GM19043 (cell line): ENCODE measurements around the gene FGF12.

Source experiments
- ATAC-seq: cut with Tn5 transposase; IDR thresholded peaks from one replicate; pipeline ENCODE4 v1.9.1; 2021; ENCODE audit warnings: low read depth; ENCODE audit not compliant: unreplicated experiment

The FGF12 gene

DNA sequence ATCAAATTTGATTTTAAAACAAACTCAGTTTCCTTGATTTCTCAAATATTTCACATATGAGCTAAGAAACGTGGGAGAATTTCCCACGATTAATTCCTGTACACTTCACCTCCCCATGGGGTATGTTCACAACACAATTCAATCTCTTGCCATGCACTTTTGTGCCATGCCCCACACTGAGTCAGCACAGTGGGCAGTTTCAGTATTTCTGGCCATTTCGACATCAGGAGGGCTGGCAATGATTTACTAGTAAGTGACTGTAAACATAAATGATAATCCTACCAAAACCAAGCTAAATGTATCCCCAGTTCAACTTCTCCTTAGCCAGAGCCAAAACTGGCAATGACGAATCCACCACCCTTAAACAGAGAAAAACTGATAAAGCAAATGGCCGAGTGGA, 293.6 kb downstream of the FGF12 start:
- ATAC-seq: peak; percentile 50

DNA sequence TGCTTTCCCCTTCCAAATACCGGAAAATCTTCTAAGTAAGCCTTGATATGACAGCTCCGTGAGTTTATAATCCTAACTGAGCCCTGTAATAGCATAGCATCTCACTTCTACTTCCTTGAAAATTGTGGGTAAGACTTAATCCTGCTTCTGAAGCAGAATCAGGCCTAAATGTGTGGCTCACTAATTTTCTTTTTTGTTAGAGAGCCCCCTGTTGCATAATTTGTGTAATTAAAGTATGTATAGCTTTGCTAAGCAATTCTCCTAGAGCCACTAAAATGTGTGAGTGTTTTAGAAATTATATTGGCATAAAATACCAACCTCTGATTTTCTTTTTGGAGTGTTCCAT, 304.4 kb downstream of the FGF12 start:
- ATAC-seq: no peak

DNA sequence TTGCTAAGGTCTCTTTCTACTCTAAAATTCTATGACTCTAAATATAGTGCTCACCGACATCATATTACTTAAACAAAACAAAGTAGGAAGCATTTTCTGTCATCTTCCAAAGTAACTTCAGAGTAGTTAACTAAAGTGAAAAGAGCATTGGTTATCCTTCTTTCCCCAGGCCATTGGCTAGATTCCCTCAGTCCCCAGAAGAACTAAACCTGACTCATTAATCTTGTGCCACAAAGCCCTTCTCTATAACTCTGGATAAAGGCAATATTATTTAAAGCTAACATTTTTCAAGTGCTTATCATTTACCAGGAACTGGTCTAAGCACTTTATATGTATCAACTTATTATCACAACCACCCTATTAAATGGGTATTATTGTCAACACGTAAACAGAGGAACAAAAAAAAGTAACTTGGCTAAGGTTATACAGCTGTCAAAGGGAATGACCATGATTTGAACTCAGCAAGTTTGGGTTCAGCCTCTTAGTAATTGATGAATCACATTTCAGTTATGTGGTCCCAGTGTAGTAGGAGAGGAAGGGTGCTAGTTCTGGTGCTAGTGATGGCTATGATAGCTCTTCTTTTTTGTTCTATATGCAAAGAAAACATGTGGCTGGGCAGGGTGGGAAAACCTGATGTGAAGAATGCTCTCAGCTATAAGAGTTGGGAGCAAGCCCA, 304.9 kb downstream of the FGF12 start:
- no peak for ATAC-seq

DNA sequence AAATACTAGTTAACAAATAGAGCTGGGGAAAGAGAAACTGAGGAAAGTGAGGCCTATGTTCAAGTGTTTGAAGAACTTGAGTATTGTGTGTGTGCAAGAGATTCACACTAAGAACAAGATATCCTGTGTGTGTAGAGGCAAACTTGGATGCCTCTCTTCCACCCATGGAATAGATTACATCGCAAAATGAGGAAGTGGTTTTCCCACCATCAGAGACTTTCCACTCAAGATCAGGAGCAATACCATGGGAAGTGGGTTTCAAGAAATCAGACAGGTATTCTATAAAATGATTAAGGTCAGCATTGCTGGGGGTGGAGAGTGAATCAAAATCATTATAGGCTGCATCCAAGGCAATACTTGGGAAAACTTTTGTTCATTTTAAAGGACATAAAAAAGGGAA, 308.0 kb downstream of the FGF12 start:
- ATAC-seq: no peak

DNA sequence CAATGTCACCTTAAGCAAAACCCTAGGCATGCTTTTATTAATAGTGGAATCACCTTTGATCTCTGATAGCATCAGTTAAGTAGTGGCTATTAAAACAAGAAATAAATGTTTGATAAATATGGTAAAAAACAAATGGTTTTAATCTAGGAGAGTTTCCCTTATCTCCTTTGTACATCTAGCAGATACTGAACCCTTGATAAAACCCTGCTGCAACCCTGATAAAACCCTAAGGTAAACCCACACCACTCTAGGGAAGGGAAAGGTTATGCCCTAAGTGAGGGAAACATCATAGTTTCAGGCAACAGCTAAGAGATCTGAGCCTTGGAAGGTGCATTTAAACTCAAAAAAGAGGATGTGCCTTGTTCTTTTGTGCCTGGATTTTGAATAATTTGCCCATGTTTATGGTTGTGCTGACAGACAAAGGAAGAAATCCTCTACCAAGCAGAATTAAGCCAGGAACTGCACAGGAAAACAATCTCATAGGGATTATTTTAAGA, 309.7 kb downstream of the FGF12 start:
- no peak for ATAC-seq

DNA sequence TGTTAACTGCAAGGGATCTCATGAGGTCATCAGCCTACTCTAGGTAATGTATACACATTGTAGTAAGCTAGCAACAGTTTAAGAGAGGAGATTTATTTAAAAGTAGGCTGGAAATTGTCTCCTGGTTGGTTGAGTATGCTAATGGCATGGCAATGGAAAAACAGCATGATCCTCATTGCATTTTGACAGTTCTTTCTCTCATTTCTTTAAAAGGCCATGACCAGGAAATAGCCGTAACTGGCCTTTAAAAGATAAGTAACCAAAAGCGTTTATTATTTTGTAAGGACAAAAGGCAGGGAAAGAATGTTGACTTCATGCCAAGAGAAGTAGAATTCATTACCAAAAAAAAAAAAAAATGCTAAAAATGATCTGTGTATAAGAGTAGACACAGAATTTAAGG, 310.3 kb downstream of the FGF12 start:
- no peak for ATAC-seq

DNA sequence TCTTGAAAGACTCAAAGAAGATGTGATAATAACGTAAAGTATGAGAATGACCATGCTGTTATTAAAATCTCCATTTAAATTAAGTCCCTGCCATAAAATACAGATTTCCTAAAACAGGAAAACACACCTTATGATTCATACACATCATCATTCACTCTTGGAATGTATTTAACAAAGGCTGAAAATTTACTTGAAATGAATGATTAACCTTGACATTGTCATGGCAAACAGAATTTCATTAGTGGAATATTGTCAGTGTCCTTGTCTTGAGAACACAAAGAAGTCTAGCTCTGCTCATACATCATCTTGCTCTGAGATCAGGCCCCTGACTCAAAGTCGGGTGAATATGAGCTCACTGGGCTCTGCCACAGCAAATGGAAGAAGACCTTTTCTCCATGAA, 313.9 kb downstream of the FGF12 start:
- ATAC-seq: no peak

DNA sequence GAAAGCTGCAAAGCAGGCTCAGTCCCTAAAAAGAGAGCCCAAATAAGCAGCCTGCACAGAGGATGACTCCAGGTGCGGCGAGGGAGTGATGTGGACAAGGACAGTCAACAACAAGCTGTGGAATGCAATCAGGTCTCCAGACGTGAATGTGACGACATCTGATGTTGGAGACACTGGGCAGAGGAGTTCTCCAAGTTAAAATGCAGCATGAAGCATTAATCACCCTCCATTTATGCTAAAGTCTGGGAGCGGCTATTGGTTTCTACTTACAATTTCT, 316.7 kb downstream of the FGF12 start:
- ATAC-seq: no peak

DNA sequence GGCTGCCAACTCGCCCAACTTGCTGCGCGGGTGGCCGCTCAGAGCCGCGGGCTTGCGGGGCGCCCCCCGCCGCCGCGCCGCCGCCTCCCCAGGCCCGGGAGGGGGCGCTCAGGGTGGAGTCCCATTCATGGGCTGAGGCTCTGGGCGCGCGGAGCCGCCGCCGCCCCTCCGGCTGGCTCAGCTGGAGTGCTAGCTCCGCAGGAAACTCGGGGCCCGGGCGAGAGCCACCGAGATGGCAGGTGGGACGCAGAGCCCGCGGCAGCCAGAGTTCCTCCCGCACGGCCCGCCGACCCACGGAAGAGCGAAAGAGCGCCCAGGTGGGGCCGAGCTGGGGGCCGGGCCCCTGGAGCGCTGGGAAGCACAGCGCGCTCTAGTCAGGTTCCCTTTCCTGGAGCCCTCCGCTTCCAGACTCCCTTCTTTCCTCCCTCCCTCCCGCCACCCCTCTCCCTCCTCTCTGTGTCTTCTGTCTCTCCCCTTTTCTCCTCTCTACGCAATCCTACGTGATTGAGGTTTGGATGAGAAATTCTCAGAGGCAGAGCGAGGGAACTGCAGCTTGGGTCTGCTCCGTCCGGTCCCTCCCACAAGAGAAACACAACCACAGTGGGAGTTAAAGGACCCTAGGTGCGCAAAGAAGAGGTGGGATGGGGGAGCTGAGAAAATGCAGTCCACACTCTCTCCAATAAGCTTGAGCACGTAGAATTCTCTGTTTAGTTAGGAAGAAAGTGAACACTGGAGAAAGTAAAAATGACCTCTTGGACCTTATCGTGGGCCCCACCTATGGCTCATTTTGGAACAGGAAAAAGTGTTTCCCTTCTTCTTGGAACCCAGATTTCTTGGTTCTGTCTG, 317.3 kb downstream of the FGF12 start:
- no peak for ATAC-seq

DNA sequence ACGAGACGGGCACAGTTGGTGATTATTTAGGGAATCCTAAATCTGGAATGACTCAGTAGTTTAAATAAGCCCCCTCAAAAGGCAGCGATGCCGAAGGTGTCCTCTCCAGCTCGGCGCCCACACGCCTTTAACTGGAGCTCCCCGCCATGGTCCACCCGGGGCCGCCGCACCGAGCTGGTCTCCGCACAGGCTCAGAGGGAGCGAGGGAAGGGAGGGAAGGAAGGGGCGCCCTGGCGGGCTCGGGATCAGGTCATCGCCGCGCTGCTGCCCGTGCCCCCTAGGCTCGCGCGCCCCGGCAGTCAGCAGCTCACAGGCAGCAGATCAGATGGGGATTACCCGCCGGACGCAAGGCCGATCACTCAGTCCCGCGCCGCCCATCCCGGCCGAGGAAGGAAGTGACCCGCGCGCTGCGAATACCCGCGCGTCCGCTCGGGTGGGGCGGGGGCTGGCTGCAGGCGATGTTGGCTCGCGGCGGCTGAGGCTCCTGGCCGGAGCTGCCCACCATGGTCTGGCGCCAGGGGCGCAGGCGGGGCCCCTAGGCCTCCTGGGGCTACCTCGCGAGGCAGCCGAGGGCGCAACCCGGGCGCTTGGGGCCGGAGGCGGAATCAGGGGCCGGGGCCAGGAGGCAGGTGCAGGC, 318.0 kb downstream of the FGF12 start:
- peak; percentile 58 for ATAC-seq

DNA sequence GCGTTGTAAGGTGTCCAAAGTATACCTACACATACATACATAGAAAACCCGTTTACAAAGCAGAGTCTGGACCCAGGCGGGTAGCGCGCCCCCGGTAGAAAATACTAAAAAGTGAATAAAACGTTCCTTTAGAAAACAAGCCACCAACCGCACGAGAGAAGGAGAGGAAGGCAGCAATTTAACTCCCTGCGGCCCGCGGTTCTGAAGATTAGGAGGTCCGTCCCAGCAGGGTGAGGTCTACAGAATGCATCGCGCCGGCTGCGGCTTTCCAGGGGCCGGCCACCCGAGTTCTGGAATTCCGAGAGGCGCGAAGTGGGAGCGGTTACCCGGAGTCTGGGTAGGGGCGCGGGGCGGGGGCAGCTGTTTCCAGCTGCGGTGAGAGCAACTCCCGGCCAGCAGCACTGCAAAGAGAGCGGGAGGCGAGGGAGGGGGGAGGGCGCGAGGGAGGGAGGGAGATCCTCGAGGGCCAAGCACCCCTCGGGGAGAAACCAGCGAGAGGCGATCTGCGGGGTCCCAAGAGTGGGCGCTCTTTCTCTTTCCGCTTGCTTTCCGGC, 318.6 kb downstream of the FGF12 start:
- ATAC-seq: no peak

DNA sequence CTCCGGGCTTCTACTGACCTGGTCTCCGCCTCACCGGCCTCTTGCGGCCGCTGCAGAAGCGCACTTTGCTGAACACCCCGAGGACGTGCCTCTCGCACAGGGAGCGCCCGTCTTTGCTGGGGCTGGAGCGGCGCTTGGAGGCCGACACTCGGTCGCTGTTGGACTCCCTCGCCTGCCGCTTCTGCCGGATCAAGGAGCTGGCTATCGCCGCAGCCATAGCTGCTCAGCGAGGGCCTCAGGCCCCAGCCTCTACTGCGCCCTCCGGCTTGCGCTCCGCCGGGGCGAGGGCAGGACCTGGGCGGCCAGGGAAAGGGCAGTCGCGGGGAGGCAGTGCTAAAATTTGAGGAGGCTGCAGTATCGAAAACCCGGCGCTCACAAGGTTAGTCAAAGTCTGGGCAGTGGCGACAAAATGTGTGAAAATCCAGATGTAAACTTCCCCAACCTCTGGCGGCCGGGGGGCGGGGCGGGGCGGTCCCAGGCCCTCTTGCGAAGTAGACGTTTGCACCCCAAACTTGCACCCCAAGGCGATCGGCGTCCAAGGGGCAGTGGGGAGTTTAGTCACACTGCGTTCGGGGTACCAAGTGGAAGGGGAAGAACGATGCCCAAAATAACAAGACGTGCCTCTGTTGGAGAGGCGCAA, 319.2 kb downstream of the FGF12 start:
- ATAC-seq: no peak

DNA sequence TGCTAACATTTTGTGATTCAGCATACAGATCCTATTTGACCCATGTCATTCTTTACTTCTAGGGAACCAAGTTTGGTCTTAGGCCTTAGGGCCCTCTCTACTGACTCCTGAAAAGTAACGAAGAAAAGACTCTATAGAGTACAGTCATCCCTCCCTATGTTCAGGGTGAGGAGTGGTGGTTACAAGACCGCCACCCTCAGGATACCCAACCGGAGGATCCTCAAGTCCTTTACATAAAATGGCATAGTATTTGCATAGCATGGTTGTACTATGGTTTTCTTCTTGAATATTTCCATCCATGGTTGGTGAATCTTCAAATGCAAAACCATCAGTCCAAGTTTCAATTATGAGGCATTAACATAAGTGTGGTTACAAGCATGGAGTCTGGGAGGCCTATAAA, 327.6 kb downstream of the FGF12 start:
- no peak for ATAC-seq

DNA sequence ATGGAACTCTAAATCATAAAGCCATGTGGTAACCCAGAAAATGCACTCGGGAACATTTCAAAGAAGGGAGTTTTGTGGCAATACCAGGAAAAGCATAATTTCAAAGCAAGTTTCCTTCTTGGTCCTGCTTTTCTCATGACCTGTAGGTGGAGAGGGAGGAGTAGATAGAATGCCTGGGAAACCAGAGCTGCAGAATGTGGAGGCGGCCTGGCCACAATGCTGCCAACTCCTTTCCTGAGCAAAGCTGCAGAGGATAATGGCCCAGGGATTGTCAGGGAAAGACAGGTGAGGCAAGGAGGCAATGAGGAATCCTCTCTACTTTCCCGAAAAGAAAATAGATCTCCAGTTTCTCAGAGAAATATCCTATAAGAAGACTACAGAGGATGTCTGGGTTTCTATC, 330.3 kb downstream of the FGF12 start:
- ATAC-seq: no peak

DNA sequence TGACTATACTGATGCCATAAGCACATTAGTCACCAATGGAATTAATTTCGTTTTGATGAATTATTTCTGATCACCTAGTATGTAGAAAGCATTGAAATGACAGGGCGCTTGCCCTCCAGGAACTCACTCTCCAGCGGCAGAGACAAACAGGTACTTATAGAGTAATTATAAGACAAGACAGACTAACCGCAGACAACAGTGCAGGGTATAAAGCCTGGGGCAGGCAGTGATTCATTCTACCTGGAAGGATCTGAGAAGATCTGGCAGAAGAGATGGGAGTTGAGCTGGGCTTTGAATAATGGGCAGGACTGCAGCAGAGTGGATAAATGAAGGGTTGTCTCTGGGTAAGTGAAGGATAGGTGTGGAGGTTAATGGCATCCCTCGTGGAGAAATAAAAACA, 331.8 kb downstream of the FGF12 start:
- ATAC-seq: no peak

DNA sequence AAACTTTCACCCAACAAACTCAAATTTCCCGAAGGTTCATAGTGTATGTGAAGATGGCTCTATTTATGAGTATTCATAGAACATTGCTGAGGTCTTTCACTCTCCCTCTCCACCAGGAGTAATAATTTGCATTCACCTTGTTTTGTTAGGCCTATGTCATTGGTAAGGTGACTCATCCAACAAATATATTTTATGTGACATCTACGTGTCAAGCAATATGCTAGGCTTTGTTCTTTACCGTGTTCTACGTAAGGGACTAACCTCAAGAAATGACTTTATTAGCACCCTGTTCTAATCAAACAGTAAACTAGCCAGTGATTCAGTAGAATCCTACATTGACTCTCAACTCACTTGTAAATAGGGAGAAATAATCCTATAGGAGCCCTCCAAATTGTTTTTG, 334.4 kb downstream of the FGF12 start:
- no peak for ATAC-seq

DNA sequence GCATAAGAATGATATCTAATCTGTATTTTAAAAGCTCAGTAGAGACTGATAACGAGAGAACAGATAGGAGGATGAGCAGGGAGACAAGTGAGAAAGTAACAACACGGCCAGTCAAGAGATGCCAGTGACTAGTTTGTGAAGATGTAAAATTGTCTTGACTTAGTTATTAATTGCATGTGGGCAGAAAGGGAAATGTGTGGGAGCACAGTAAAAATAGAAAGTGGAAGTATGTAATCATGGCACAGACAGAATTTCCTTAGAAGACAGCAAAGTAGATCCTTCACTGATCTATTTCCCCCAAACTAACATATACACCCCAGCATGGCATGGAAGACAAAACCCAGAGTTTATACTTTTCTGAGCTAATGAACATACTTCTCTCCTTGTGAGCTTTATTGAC, 344.5 kb downstream of the FGF12 start:
- ATAC-seq: no peak

DNA sequence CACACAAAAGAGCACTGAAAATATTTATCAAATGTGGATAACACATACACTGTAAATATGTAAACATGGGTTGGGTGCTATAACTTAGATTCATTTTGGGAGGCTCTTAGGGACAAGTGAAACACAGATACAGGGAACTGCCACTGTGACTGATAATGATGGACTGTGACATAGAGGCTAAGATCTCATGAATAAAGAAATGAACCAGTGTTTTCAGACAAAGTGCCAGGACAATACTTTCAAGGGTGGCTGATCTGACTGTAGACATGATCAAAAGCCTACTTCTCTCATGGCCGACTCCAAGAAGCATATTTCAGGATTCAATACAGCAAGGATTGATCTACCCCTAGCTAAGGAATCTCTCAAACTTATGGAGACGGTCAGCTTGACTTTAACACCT, 353.8 kb downstream of the FGF12 start:
- no peak for ATAC-seq

DNA sequence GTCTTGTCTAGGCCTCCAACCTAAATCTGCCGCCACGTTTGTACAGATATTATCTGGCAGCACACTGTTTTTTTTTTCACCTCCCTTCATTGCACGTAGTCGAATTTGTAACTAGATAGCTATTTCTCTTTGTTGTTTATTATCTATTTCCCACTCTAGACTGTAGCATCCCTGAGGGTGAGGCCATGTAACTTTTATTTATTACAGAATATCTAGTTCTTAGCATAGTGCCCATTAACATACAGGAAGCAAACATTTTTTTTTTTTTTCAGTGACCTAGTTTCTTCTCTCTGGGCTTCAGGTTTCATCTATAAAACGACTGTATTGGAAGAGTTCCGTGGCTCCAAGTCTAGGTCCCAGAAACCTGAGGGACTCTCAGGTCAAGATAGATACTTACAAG, 354.3 kb downstream of the FGF12 start:
- ATAC-seq: no peak

DNA sequence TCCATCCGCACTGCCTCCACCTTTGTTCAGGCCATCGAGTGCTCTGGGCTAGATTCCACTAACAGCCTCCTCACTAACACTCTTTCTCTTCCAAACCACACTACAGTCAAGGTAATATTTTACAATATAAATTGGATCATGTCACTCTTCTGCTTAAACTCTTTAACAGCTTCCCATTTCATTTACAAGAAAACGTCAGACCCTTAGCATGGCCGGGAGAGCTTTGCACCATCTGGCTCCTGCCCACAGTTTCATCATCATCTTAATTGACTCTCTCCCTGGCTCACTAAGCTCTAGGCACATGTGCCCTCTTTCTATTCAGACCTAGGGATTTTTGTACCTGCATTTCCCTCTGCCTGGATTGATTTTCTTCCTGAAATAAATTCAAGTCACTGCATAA, 354.7 kb downstream of the FGF12 start:
- ATAC-seq: no peak

DNA sequence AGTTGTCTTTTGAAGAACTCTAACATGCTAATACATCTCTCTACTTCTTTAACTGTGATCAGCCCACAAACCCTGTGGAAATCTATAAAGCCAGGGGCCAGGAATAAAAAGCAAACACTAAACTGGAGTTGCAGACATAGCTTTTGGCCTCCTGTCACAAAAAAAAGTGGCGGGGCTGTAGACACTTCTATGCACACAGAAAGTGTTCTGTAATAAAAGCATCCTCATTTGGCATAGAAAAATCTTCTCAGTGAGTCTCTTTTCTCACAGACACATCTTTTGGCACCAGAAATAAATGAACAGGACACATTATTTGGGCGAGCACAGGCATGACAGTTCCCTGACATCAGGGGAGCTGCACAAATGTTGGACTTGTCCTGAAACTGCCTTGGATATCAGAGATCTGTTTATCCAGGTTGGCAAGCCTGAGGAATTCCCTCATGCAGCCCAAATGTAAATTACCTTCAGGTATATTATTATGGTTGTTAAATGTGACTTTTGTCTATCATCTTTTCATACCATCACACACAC, 355.4 kb downstream of the FGF12 start:
- ATAC-seq: no peak
